DND-41 (cell line): Measurements from ENCODE around the gene ORC4.

Source experiments
- CTCF ChIP-seq: IDR thresholded peaks from 2 replicates; pipeline ENCODE4 v1.5.1; 2012; ENCODE audit warnings: borderline replicate concordance, low read length, moderate library complexity, mild to moderate bottlenecking; ENCODE audit not compliant: poor library complexity, severe bottlenecking; ENCODE audit errors: extremely low read depth
- EZH2 ChIP-seq: IDR thresholded peaks from 3 replicates; pipeline ENCODE4 v1.6.1; 2012; ENCODE audit warnings: borderline replicate concordance, low read depth, mild to moderate bottlenecking, moderate library complexity, low read length, inconsistent platforms; ENCODE audit not compliant: severe bottlenecking

DNA sequence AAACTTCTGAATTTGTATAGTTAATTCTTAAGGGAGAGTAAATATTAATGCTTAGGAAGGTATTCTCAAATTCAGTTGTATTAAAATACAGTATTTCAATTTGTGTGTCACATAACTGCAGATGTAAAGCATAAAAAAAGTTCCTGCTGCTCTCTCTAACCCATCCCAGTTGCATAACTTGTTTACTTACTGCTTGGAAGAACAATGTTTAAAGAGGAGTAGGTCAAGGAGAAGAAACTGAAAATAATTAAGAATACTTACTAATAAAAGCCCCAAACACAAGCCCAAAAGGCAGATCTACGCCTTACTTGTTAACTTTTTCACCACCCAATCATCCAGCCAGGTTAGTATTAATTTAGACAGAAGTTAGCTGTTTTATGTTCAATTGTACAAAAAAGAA lies 81.2 kb downstream of the ORC4 start:
- TF ChIP-seq EZH2 (no peak), CTCF (no peak)
